ENCODE results near the gene CHST12. TPM values are rescaled to one million over a fixed set of nuclear protein-coding genes. Genes with fewer than 3 reads are reported as not detected.

Gene CHST12
- polyA plus RNA-seq, 2 of the 4 experiments (the other 2 are of a cell fraction): 5.6 to 12.0 TPM

GRCh38 chr7:2493205-2494164 lies 90.1 kb downstream of the CHST12 start:
- DNase-seq (ENCODE audit: low read depth in 1 of 2, low spot score in 1 of 2): no peak
- H3K27ac ChIP-seq: no peak overlapping the region; a peak in 1 of 6 replicates
- no peaks in the 10 kb centered on the region for H3K4me1 ChIP-seq
- no peaks in the 10 kb centered on the region for H3K9me3 ChIP-seq
- TF ChIP-seq HOXB5 (CRISPR knock-in tag; IDR thresholded peaks at IDR 0.05): no peak
- TF ChIP-seq JUNB (IDR thresholded peaks at IDR 0.05): no peak
- TF ChIP-seq FOSB (CRISPR knock-in tag; IDR thresholded peaks at IDR 0.05): no peak
- TF ChIP-seq PBX3 (IDR thresholded peaks at IDR 0.05): no peak
- no peak for TF ChIP-seq EP300 (IDR thresholded peaks at IDR 0.05)
- no peak for TF ChIP-seq PHF8 (IDR thresholded peaks at IDR 0.05; ENCODE audit: borderline replicate concordance, low read depth)
- TF ChIP-seq NPAS2 (CRISPR knock-in tag; IDR thresholded peaks at IDR 0.05; ENCODE audit: borderline replicate concordance): no peak
- CTCF ChIA-PET: interaction anchor here (0.9 to 2.5 kb wide), 3 partner anchors 25 to 187 kb away, joined by 4 to 6 read pairs (median 4); no protein-coding TSS in a partner anchor
- WGBS (ENCODE audit: missing lambda C conversion rate): 40% methylated on average over 6 of the region's 11 CpGs
- FAIRE-seq: no peak
- ATAC-seq: peak in 1 of 2 experiments; percentile 11; a peak in 2 of 6 replicates
- POLR2A ChIA-PET: no interaction called here
- no peak overlapping the region for H3K4me2 ChIP-seq
- no peak overlapping the region for H3K4me3 ChIP-seq

GRCh38 chr7:2494191-2495130 lies 91.0 kb downstream of the CHST12 start:
- POLR2A ChIA-PET: no interaction called here
- Histone ChIP-seq H3K27ac (no peak overlapping the region), H3K9me3 (no peaks in the 10 kb centered on the region), H3K4me2 (no peak overlapping the region), H3K4me1 (no peaks in the 10 kb centered on the region), H3K4me3 (no peak overlapping the region)
- DNase-seq (ENCODE audit: low read depth in 1 of 2, low spot score in 1 of 2) (no peak), FAIRE-seq (no peak), ATAC-seq (no peak)
- CTCF ChIA-PET: interaction anchor here (1.4 to 2.5 kb wide), 2 partner anchors 15 to 186 kb away, joined by 4 to 6 read pairs; no protein-coding TSS in a partner anchor
- WGBS (ENCODE audit: missing lambda C conversion rate): 72% methylated on average over 24 of the region's 32 CpGs
- no peak for TF ChIP-seq CBX2 (IDR thresholded peaks at IDR 0.05; ENCODE audit: borderline replicate concordance, low read depth)

GRCh38 chr7:2495418-2496299 lies 92.2 kb downstream of the CHST12 start:
- DNase-seq (ENCODE audit: low read depth in 1 of 2, low spot score in 1 of 2) (no peak), ATAC-seq (no peak), FAIRE-seq (no peak)
- Histone ChIP-seq H3K4me3 (no peak overlapping the region), H3K9me3 (no peaks in the 10 kb centered on the region), H3K4me1 (no peaks in the 10 kb centered on the region), H3K4me2 (no peak overlapping the region), H3K27ac (no peak overlapping the region)
- TF ChIP-seq TFCP2L1 (CRISPR knock-in tag; IDR thresholded peaks at IDR 0.05) (no peak), CTCF (IDR thresholded peaks at IDR 0.05) (no peak), CHD2 (IDR thresholded peaks at IDR 0.05; ENCODE audit: low read length, partially characterized antibody) (no peak)
- POLR2A ChIA-PET: no interaction called here
- CTCF ChIA-PET: interaction anchor here (1.4 to 2.5 kb wide), 2 partner anchors 14 to 185 kb away, joined by 4 to 6 read pairs; no protein-coding TSS in a partner anchor
- 76% methylated on average over 11 of the region's 25 CpGs for WGBS (ENCODE audit: missing lambda C conversion rate)

All from A549 (cell line).